Measurements from ENCODE around the gene TRIM45. TPM values are rescaled to one million over a fixed set of nuclear protein-coding genes. Genes with fewer than 3 reads are reported as not detected.
"Not testable (repeated sequence)": the region's sequence is repeated elsewhere in the genome, so short reads cannot be mapped to it uniquely, and the experiment has no call there.

TRIM45 gene
- polyA plus RNA-seq, 1 experiment = 3.8 TPM

GRCh38 chr1:117106478-117106877 is 15.1 kb downstream of the TRIM45 start:
- CTCF ChIA-PET = interaction anchor here (1.2 to 3.7 kb wide), 3 partner anchors 11 to 39 kb away, joined by 3 to 17 read pairs (median 5); no protein-coding TSS in a partner anchor
- Histone ChIP-seq H3K4me3 (ENCODE audit: low read depth, low read length) (no peak overlapping the region), H3K27me3 (ENCODE audit: control insufficient read depth, insufficient read depth, low read length) (no peaks in the 10 kb centered on the region), H3K36me3 (ENCODE audit: control insufficient read depth, insufficient read depth, low read length) (no peaks in the 10 kb centered on the region)
- no peak for DNase-seq (ENCODE audit: low read depth)
- no peak for TF ChIP-seq CTCF (IDR thresholded peaks at IDR 0.05; ENCODE audit: insufficient read depth, low read depth, low read length)
- POLR2A ChIA-PET = no interaction called here

- H3K36me3 ChIP-seq (ENCODE audit: control insufficient read depth, insufficient read depth, low read length) = no peaks in the 10 kb centered on the region
- DNase-seq (ENCODE audit: low read depth) = no peak
- CTCF ChIA-PET = interaction anchor here (3.7 kb wide), 1 partner anchor 11 kb away, joined by 17 read pairs; no protein-coding TSS in a partner anchor
- no peak for TF ChIP-seq CTCF (IDR thresholded peaks at IDR 0.05; ENCODE audit: insufficient read depth, low read depth, low read length)
- no peak overlapping the region for H3K4me3 ChIP-seq (ENCODE audit: low read depth, low read length)
- H3K27me3 ChIP-seq (ENCODE audit: control insufficient read depth, insufficient read depth, low read length) = no peaks in the 10 kb centered on the region
- POLR2A ChIA-PET = interaction anchor here (0.6 kb wide), 1 partner anchor 28 kb away, joined by 3 read pairs; no protein-coding TSS in a partner anchor
Measured at GRCh38 chr1:117105722-117106121, 15.8 kb downstream of the TRIM45 start.

- Histone ChIP-seq H3K27me3 (ENCODE audit: control insufficient read depth, insufficient read depth, low read length) (no peaks in the 10 kb centered on the region), H3K4me3 (ENCODE audit: low read depth, low read length) (no peak overlapping the region), H3K36me3 (ENCODE audit: control insufficient read depth, insufficient read depth, low read length) (no peaks in the 10 kb centered on the region)
- DNase-seq (ENCODE audit: low read depth) = peak; percentile 72
- ChIA-PET CTCF (interaction anchor here (3.7 kb wide), 1 partner anchor 10 kb away, joined by 17 read pairs; no protein-coding TSS in a partner anchor), POLR2A (no interaction called here)
- TF ChIP-seq CTCF (IDR thresholded peaks at IDR 0.05; ENCODE audit: insufficient read depth, low read depth, low read length) = no peak
Measured at GRCh38 chr1:117104986-117105385, 16.6 kb downstream of the TRIM45 start.

GRCh38 chr1:117101858-117102257 is 19.7 kb downstream of the TRIM45 start:
- CTCF ChIA-PET; H3K4me3 ChIP-seq (ENCODE audit: low read depth, low read length); H3K27me3 ChIP-seq (ENCODE audit: control insufficient read depth, insufficient read depth, low read length); POLR2A ChIA-PET; DNase-seq (ENCODE audit: low read depth); H3K36me3 ChIP-seq (ENCODE audit: control insufficient read depth, insufficient read depth, low read length): not testable (repeated sequence)

GRCh38 chr1:117101334-117101733 is 20.2 kb downstream of the TRIM45 start:
- CTCF ChIA-PET = no interaction called here
- no peak for TF ChIP-seq CTCF (IDR thresholded peaks at IDR 0.05; ENCODE audit: insufficient read depth, low read depth, low read length)
- Histone ChIP-seq H3K27me3 (ENCODE audit: control insufficient read depth, insufficient read depth, low read length) (no peaks in the 10 kb centered on the region), H3K36me3 (ENCODE audit: control insufficient read depth, insufficient read depth, low read length) (no peaks in the 10 kb centered on the region), H3K4me3 (ENCODE audit: low read depth, low read length) (no peak overlapping the region)
- no peak for DNase-seq (ENCODE audit: low read depth)
- POLR2A ChIA-PET = no interaction called here

- POLR2A ChIA-PET = no interaction called here
- Histone ChIP-seq H3K36me3 (ENCODE audit: control insufficient read depth, insufficient read depth, low read length) (no peaks in the 10 kb centered on the region), H3K27me3 (ENCODE audit: control insufficient read depth, insufficient read depth, low read length) (no peaks in the 10 kb centered on the region), H3K4me3 (ENCODE audit: low read depth, low read length) (no peak overlapping the region)
- TF ChIP-seq CTCF (IDR thresholded peaks at IDR 0.05; ENCODE audit: insufficient read depth, low read depth, low read length) = no peak
- no peak for DNase-seq (ENCODE audit: low read depth)
- CTCF ChIA-PET = interaction anchor here (0.7 to 1.3 kb wide), 2 partner anchors 31 kb away, joined by 3 read pairs; no protein-coding TSS in a partner anchor
Measured at GRCh38 chr1:117098287-117098890, 23.2 kb downstream of the TRIM45 start.

Measured in BJ (cell line).